HUES6 (cell line): ENCODE data around the gene PLEKHA4.
A peak's percentile ranks its signal among the peaks of the same experiment; 100 is the strongest.
"Not testable (repeated sequence)": the region's sequence is repeated elsewhere in the genome, so short reads cannot be mapped to it uniquely, and the experiment has no call there.

Experiments
- H3K27ac ChIP-seq: 2 replicates; pipeline ENCODE4 v1.7.0; 2013; ENCODE audit warnings: low read depth, mild to moderate bottlenecking, low read length, inconsistent platforms
- H3K27me3 ChIP-seq: 2 replicates; pipeline ENCODE4 v1.6.1; 2013; ENCODE audit warnings: low read length; ENCODE audit not compliant: control insufficient read depth, insufficient read depth
- H3K36me3 ChIP-seq: 2 replicates; pipeline ENCODE4 v1.6.1; 2013; ENCODE audit warnings: low read length; ENCODE audit not compliant: control insufficient read depth, insufficient read depth
- H3K4me1 ChIP-seq: 2 replicates; pipeline ENCODE4 v1.6.1; 2013; ENCODE audit warnings: low read length; ENCODE audit not compliant: control insufficient read depth, insufficient read depth
- H3K4me3 ChIP-seq: 2 replicates; pipeline ENCODE4 v1.5.1; 2013; ENCODE audit warnings: low read depth, low read length
- H3K9ac ChIP-seq: one replicate; pipeline ENCODE4 v1.6.1; 2013; ENCODE audit warnings: mild to moderate bottlenecking, low read length
- H3K9me3 ChIP-seq: 2 replicates; pipeline ENCODE4 v1.6.1; 2013; ENCODE audit warnings: low read depth, low read length; ENCODE audit not compliant: control insufficient read depth, insufficient read depth

The PLEKHA4 gene

GRCh38 chr19:48883726-48884125 is 15.3 kb upstream of the PLEKHA4 start:
- H3K36me3 ChIP-seq: no peaks in the 10 kb centered on the region
- no peaks in the 10 kb centered on the region for H3K9me3 ChIP-seq
- peaks cover 6% of the 10 kb centered on the region for H3K4me1 ChIP-seq
- H3K4me3 ChIP-seq: no peak overlapping the region
- no peak overlapping the region for H3K27ac ChIP-seq
- no peak overlapping the region for H3K9ac ChIP-seq
- no peaks in the 10 kb centered on the region for H3K27me3 ChIP-seq

- Histone ChIP-seq H3K4me1 (peaks cover 6% of the 10 kb centered on the region), H3K27ac (no peak overlapping the region), H3K36me3 (0 out of 2 replicates have a peak, but pooled peaks cover 4% of the 10 kb centered on the region), H3K9me3 (no peaks in the 10 kb centered on the region), H3K9ac (no peak overlapping the region), H3K4me3 (no peak overlapping the region), H3K27me3 (no peaks in the 10 kb centered on the region)
Observed at GRCh38 chr19:48881741-48882657, 13.6 kb upstream of the PLEKHA4 start.

GRCh38 chr19:48879696-48880095 is 11.3 kb upstream of the PLEKHA4 start:
- H3K9ac ChIP-seq: not testable (repeated sequence)

GRCh38 chr19:48879025-48879637 is 10.7 kb upstream of the PLEKHA4 start:
- H3K4me1 ChIP-seq: peaks cover 12% of the 10 kb centered on the region
- no peaks in the 10 kb centered on the region for H3K27me3 ChIP-seq
- H3K36me3 ChIP-seq: peaks cover 29% of the 10 kb centered on the region
- no peaks in the 10 kb centered on the region for H3K9me3 ChIP-seq
- no peak overlapping the region for H3K27ac ChIP-seq
- H3K4me3 ChIP-seq: no peak overlapping the region
- no peak overlapping the region for H3K9ac ChIP-seq

More at GRCh38 chr19:48879696-48880095, 11.3 kb upstream of the PLEKHA4 start:
- H3K36me3 ChIP-seq: peaks cover 24% of the 10 kb centered on the region
- not testable (repeated sequence) for H3K27me3 ChIP-seq, H3K4me1 ChIP-seq, H3K27ac ChIP-seq, H3K4me3 ChIP-seq, H3K9me3 ChIP-seq

DNA sequence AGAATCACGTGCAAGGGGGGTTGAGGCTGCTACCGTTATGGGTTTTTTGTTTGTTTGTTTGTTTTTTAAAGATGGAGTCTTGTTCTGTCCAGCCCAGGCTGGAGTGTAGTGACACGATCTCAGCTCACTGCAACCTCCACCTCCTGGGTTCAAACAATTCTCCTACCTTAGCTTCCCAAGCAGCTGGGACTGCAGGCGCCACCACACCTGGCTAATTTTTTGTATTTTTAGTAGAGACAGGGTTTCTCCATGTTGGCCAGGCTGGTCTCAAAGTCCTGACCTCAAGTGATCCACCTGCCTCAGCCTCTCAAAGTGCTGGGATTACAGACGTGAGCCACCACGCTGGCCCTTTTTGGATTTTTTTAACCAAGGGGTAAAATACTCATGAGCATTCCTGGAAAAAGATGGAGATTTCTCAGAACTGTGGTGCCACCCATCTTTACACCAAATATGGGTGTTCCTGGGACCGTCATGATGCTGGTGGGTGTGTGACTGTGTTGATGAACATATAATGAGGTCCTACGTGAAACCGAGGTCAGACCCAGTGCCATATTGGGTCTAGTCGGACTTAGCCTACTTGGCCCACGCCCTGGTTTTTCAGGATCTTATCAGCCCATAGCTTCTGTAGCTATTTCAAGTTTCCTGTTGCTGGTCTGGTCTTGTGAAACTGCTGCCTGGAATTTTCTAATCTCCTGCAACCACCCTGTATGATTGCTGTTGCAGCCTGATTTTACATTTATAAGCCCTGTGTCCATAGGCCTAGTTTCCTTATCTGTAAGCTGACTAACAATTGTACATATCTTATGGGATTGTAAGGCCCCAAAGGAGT is 10.0 kb upstream of the PLEKHA4 start:
- Histone ChIP-seq H3K9ac (no peak overlapping the region), H3K27me3 (no peaks in the 10 kb centered on the region), H3K4me3 (no peak overlapping the region), H3K36me3 (peaks cover 37% of the 10 kb centered on the region), H3K9me3 (no peaks in the 10 kb centered on the region), H3K27ac (no peak overlapping the region), H3K4me1 (peaks cover 19% of the 10 kb centered on the region)

- no peak overlapping the region for H3K27ac ChIP-seq
- peaks cover 21% of the 10 kb centered on the region for H3K4me1 ChIP-seq
- no peak overlapping the region for H3K4me3 ChIP-seq
- H3K27me3 ChIP-seq: no peaks in the 10 kb centered on the region
- peaks cover 40% of the 10 kb centered on the region for H3K36me3 ChIP-seq
- H3K9me3 ChIP-seq: no peaks in the 10 kb centered on the region
- no peak overlapping the region for H3K9ac ChIP-seq
Observed at GRCh38 chr19:48877855-48878195, 9.4 kb upstream of the PLEKHA4 start.

GRCh38 chr19:48876043-48876981 is 7.9 kb upstream of the PLEKHA4 start:
- peaks cover 21% of the 10 kb centered on the region for H3K4me1 ChIP-seq
- H3K36me3 ChIP-seq: peaks cover 43% of the 10 kb centered on the region
- not testable (repeated sequence) for H3K27ac ChIP-seq, H3K4me3 ChIP-seq, H3K27me3 ChIP-seq, H3K9me3 ChIP-seq, H3K9ac ChIP-seq

DNA sequence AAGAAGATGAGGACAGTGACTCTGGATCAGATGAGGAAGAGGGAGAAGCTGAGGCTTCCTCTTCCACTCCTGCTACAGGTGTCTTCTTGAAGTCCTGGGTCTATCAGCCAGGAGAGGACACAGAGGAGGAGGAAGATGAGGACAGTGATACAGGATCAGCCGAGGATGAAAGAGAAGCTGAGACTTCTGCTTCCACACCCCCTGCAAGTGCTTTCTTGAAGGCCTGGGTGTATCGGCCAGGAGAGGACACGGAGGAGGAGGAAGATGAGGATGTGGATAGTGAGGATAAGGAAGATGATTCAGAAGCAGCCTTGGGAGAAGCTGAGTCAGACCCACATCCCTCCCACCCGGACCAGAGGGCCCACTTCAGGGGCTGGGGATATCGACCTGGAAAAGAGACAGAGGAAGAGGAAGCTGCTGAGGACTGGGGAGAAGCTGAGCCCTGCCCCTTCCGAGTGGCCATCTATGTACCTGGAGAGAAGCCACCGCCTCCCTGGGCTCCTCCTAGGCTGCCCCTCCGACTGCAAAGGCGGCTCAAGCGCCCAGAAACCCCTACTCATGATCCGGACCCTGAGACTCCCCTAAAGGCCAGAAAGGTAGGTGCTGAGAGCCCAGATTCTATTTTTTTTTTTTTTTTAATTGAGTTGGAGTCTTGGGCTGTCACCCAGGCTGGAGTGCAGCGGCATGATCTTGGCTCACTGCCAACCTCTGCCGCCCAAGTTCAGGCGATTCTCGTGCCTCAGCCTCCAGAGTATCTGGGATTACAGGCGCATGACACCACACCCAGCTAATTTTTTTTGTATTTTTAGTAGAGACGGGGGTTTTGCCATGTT is 6.1 kb upstream of the PLEKHA4 start:
- H3K27ac ChIP-seq: no peak overlapping the region
- H3K9ac ChIP-seq: peak overlapping the region; percentile 4

GRCh38 chr19:48873476-48874302 is 5.3 kb upstream of the PLEKHA4 start:
- H3K36me3 ChIP-seq: peaks cover 43% of the 10 kb centered on the region
- H3K27me3 ChIP-seq: no peaks in the 10 kb centered on the region
- peak overlapping the region; percentile 95 for H3K27ac ChIP-seq
- H3K4me1 ChIP-seq: peaks cover 22% of the 10 kb centered on the region
- peak overlapping the region; percentile 96 for H3K9ac ChIP-seq
- H3K9me3 ChIP-seq: no peaks in the 10 kb centered on the region
- peak overlapping the region; percentile 89 for H3K4me3 ChIP-seq

More for the DNA sequence above, 6.1 kb upstream of the PLEKHA4 start:
- Histone ChIP-seq H3K4me3 (peak overlapping the region; percentile 89), H3K4me1 (peaks cover 15% of the 10 kb centered on the region; the same call in 1 of the 2 replicates), H3K9me3 (no peaks in the 10 kb centered on the region), H3K36me3 (peaks cover 43% of the 10 kb centered on the region), H3K27me3 (no peaks in the 10 kb centered on the region)
